AG04450 (cell line): ENCODE results near the gene HNRNPH3. TPM values are rescaled to one million over a fixed set of nuclear protein-coding genes. Genes with fewer than 3 reads are reported as not detected.
A peak's percentile ranks its signal among the peaks of the same experiment; 100 is the strongest.

Source experiments
- CTCF ChIA-PET: fragments of 300-600, 350-600 bp; formaldehyde crosslinking; extraction: SDS; loops from one replicate; lab custom pipeline; 2022; ENCODE audit warnings: antibody characterized with exemption, inconsistent platforms; lab: Charles Lee
- POLR2A ChIA-PET: fragments of 350-600 bp; formaldehyde crosslinking; extraction: SDS; loops from one replicate; lab custom pipeline; 2021; ENCODE audit warnings: antibody characterized with exemption, inconsistent platforms; lab: Yijun Ruan, JAX
- DNase-seq: peaks from one replicate; pipeline ENCODE4 v3.0.0-alpha.2; 2011; ENCODE audit warnings: low read depth, low spot score
- H3K27ac ChIP-seq: one replicate; pipeline ENCODE4 v1.5.1; 2012; ENCODE audit warnings: low read depth, low read length, control low read depth
- H3K27me3 ChIP-seq: one replicate; pipeline ENCODE4 v1.6.0; 2012; ENCODE audit warnings: low read length; ENCODE audit not compliant: control insufficient read depth, insufficient read depth
- H3K4me3 ChIP-seq: 2 replicates; pipeline ENCODE4 v1.5.1; 2011; ENCODE audit warnings: mild to moderate bottlenecking, low read depth, low read length, control low read depth
- H3K9me3 ChIP-seq: 2 replicates; pipeline ENCODE4 v1.5.1; 2012; ENCODE audit warnings: low read length; ENCODE audit not compliant: control insufficient read depth, insufficient read depth
- polyA plus RNA-seq: library from polyadenylated mRNA; depleted of rRNA; stranded (reverse); fragments of >200 nt; gene quantifications from 2 replicates; pipeline ENCODE4 v1.2.3, GENCODE V29; 2011
- TF ChIP-seq, protein P1 (sequence below): IDR thresholded peaks from 2 replicates; pipeline ENCODE4 v1.5.1; 2011; ENCODE audit warnings: low read depth, low read length, control low read depth, inconsistent platforms

HNRNPH3 gene
- polyA plus RNA-seq, 1 experiment: 113 TPM

DNA sequence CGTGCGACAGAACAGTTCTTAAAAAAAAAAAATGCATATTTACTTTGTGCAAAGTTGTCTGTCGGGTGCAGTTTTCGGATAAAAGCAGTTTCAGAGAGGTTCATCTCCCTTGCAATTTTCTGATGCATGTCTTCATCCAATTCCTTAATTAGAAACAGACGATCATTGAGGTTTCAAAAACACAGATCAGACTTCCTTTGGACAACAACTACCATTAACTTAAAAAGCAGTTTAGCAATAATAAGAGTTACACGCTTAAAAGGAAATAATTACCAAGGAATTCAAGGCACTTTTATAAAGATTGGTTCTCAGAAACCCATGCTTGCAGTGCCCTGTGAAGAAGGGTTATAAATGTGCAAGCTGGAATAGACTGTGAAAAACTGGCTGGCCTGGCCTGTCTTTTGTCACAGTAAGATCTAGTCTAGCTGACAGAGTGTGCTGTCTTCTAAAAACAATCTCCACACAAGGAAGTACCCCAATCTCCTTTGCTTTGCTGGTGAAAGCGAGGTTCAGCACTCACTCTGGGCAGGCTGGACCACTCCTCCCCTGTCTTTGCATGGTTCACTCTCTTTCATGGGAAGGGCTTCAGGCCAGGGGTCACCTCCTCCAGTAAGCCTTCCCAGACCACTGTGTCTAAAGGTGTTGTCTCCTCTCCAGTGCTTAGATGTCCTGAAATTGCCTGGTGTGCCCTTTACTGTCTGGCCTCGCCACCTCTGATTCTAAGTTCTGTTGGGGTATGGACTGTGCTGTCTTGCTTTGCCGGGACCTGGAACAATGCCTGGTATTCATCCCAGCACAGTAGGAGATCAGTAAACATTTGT lies 34.8 kb upstream of the HNRNPH3 start:
- TF ChIP-seq, protein P1, sequence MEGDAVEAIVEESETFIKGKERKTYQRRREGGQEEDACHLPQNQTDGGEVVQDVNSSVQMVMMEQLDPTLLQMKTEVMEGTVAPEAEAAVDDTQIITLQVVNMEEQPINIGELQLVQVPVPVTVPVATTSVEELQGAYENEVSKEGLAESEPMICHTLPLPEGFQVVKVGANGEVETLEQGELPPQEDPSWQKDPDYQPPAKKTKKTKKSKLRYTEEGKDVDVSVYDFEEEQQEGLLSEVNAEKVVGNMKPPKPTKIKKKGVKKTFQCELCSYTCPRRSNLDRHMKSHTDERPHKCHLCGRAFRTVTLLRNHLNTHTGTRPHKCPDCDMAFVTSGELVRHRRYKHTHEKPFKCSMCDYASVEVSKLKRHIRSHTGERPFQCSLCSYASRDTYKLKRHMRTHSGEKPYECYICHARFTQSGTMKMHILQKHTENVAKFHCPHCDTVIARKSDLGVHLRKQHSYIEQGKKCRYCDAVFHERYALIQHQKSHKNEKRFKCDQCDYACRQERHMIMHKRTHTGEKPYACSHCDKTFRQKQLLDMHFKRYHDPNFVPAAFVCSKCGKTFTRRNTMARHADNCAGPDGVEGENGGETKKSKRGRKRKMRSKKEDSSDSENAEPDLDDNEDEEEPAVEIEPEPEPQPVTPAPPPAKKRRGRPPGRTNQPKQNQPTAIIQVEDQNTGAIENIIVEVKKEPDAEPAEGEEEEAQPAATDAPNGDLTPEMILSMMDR: no peak
- DNase-seq: no peak
- Histone ChIP-seq H3K27ac (no peak overlapping the region), H3K4me3 (no peak overlapping the region), H3K27me3 (no peaks in the 10 kb centered on the region), H3K9me3 (no peaks in the 10 kb centered on the region)
- ChIA-PET CTCF (interaction anchor here (0.6 to 7.6 kb wide), 3 partner anchors 85 to 247 kb away, joined by 3 to 163 read pairs (median 3); no protein-coding TSS in a partner anchor), POLR2A (no interaction called here)

- POLR2A ChIA-PET: interaction anchor here (0.9 to 1.3 kb wide), 2 partner anchors 30 to 89 kb away, joined by 3 to 4 read pairs; partner anchors contain the start of gene HNRNPH3
- H3K9me3 ChIP-seq: no peaks in the 10 kb centered on the region
- CTCF ChIA-PET: interaction anchor here (0.6 to 7.6 kb wide), 32 partner anchors 12 to 604 kb away, joined by 3 to 163 read pairs (median 4); no protein-coding TSS in a partner anchor
- no peak for DNase-seq
- H3K27me3 ChIP-seq: no peaks in the 10 kb centered on the region
- TF ChIP-seq, protein P1: no peak
- H3K27ac ChIP-seq: no peak overlapping the region
- H3K4me3 ChIP-seq: no peak overlapping the region
These were observed 30.6 kb upstream of the HNRNPH3 start for GRCh38 chr10:68301301-68301700.

DNA sequence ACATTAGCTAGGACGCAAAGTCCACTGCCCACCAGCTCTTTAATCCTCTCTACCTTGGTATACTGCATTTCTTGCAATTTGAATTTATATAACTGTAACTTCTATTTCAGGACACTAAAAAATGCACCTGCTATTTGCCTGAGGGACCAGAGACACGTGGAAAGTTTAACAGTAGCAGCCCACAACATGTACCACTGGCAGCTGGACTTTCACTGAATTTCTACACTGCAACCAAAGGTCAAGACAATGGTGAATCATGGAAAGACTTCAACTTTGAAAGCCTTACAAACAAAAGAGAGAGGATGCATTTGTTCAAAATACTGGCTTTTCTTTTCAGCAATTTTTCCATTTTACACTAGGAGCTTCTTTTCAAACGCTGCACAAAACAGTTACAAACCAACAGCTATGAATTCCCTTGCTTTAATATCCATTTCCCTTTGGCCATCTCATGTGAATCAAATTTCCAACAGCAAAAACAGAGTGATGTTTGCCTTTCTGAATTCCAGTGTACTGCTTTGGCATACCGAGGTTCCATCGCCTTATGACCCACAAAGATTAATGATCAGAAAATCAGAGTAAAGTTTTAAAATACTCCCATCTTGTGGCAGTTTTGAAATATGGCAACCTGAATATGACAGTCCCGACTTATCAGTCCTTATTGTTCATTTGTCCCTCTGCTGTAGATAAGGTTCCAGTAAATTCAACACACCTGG lies 29.9 kb upstream of the HNRNPH3 start:
- ChIA-PET CTCF (interaction anchor here (0.6 to 7.6 kb wide), 37 partner anchors 11 to 605 kb away, joined by 3 to 163 read pairs (median 4); no protein-coding TSS in a partner anchor), POLR2A (interaction anchor here (0.9 to 1.3 kb wide), 2 partner anchors 30 to 89 kb away, joined by 3 to 4 read pairs; partner anchors contain the start of gene HNRNPH3)
- no peak overlapping the region for H3K27ac ChIP-seq
- H3K27me3 ChIP-seq: no peaks in the 10 kb centered on the region
- no peaks in the 10 kb centered on the region for H3K9me3 ChIP-seq
- DNase-seq: peak; percentile 34
- no peak overlapping the region for H3K4me3 ChIP-seq
- TF ChIP-seq, protein P1: peak; percentile 69

GRCh38 chr10:68302503-68302823 lies 29.4 kb upstream of the HNRNPH3 start:
- no peak for DNase-seq
- Histone ChIP-seq H3K9me3 (no peaks in the 10 kb centered on the region), H3K4me3 (no peak overlapping the region), H3K27me3 (no peaks in the 10 kb centered on the region), H3K27ac (no peak overlapping the region)
- CTCF ChIA-PET: interaction anchor here (0.6 to 7.6 kb wide), 23 partner anchors 11 to 514 kb away, joined by 3 to 163 read pairs (median 5); no protein-coding TSS in a partner anchor
- POLR2A ChIA-PET: interaction anchor here (1.3 kb wide), 1 partner anchor 90 kb away, joined by 4 read pairs; no protein-coding TSS in a partner anchor
- TF ChIP-seq, protein P1: no peak
